ENCODE data around the gene G2E3. TPM values are rescaled to one million over a fixed set of nuclear protein-coding genes. Genes with fewer than 3 reads are reported as not detected.

Gene G2E3
- total RNA-seq, 1 experiment from 2014 or later, result 31.3 TPM

- intact Hi-C loops (cut with micrococcal nuclease; ENCODE audit: unreplicated experiment), result no loop called here
- Mint-ChIP-seq H3K27ac (ENCODE audit: unreplicated experiment) (no peak overlapping the region), H3K4me3 (ENCODE audit: low read depth, unreplicated experiment) (no peak overlapping the region), H3K4me1 (ENCODE audit: low read depth, unreplicated experiment) (no peaks in the 10 kb centered on the region), H3K27me3 (ENCODE audit: unreplicated experiment) (no peaks in the 10 kb centered on the region), H3K9me3 (ENCODE audit: low read depth, unreplicated experiment) (peaks cover 5% of the 10 kb centered on the region), H3K36me3 (ENCODE audit: insufficient read depth, unreplicated experiment) (peaks cover 6% of the 10 kb centered on the region)
- no TSS peak for BruUV-seq (replicated peaks)
- DNase-seq, result no peak
- TF ChIP-seq, protein P1, sequence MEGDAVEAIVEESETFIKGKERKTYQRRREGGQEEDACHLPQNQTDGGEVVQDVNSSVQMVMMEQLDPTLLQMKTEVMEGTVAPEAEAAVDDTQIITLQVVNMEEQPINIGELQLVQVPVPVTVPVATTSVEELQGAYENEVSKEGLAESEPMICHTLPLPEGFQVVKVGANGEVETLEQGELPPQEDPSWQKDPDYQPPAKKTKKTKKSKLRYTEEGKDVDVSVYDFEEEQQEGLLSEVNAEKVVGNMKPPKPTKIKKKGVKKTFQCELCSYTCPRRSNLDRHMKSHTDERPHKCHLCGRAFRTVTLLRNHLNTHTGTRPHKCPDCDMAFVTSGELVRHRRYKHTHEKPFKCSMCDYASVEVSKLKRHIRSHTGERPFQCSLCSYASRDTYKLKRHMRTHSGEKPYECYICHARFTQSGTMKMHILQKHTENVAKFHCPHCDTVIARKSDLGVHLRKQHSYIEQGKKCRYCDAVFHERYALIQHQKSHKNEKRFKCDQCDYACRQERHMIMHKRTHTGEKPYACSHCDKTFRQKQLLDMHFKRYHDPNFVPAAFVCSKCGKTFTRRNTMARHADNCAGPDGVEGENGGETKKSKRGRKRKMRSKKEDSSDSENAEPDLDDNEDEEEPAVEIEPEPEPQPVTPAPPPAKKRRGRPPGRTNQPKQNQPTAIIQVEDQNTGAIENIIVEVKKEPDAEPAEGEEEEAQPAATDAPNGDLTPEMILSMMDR (IDR thresholded peaks at IDR 0.05; ENCODE audit: unreplicated experiment), result no peak
- CTCF ChIA-PET, result no interaction called here
Measured at GRCh38 chr14:30582376-30582775, 23.4 kb downstream of the G2E3 start.

GRCh38 chr14:30584058-30584630 lies 25.2 kb downstream of the G2E3 start:
- Mint-ChIP-seq H3K27me3 (ENCODE audit: unreplicated experiment) (no peaks in the 10 kb centered on the region), H3K36me3 (ENCODE audit: insufficient read depth, unreplicated experiment) (peaks cover 11% of the 10 kb centered on the region), H3K4me3 (ENCODE audit: low read depth, unreplicated experiment) (no peak overlapping the region), H3K4me1 (ENCODE audit: low read depth, unreplicated experiment) (no peaks in the 10 kb centered on the region), H3K9me3 (ENCODE audit: low read depth, unreplicated experiment) (peaks cover 5% of the 10 kb centered on the region), H3K27ac (ENCODE audit: unreplicated experiment) (no peak overlapping the region)
- no TSS peak for BruUV-seq (replicated peaks)
- intact Hi-C loops (cut with micrococcal nuclease; ENCODE audit: unreplicated experiment), result no loop called here
- no peak for DNase-seq
- TF ChIP-seq, protein P1 (IDR thresholded peaks at IDR 0.05; ENCODE audit: unreplicated experiment), result no peak
- CTCF ChIA-PET, result no interaction called here

- H3K36me3 Mint-ChIP-seq (ENCODE audit: insufficient read depth, unreplicated experiment), result peaks cover 18% of the 10 kb centered on the region
- H3K4me1 Mint-ChIP-seq (ENCODE audit: low read depth, unreplicated experiment), result no peaks in the 10 kb centered on the region
- no TSS peak for BruUV-seq (replicated peaks)
- peaks cover 5% of the 10 kb centered on the region for H3K9me3 Mint-ChIP-seq (ENCODE audit: low read depth, unreplicated experiment)
- intact Hi-C loops (cut with micrococcal nuclease; ENCODE audit: unreplicated experiment), result no loop called here
- CTCF ChIA-PET, result no interaction called here
- DNase-seq, result no peak
- no peak overlapping the region for H3K27ac Mint-ChIP-seq (ENCODE audit: unreplicated experiment)
- H3K4me3 Mint-ChIP-seq (ENCODE audit: low read depth, unreplicated experiment), result no peak overlapping the region
- no peaks in the 10 kb centered on the region for H3K27me3 Mint-ChIP-seq (ENCODE audit: unreplicated experiment)
- TF ChIP-seq, protein P1 (IDR thresholded peaks at IDR 0.05; ENCODE audit: unreplicated experiment), result no peak
Measured at GRCh38 chr14:30585204-30585603, 26.2 kb downstream of the G2E3 start.

GRCh38 chr14:30587141-30587540 lies 28.2 kb downstream of the G2E3 start:
- no peak overlapping the region for H3K4me3 Mint-ChIP-seq (ENCODE audit: low read depth, unreplicated experiment)
- no peak overlapping the region for H3K27ac Mint-ChIP-seq (ENCODE audit: unreplicated experiment)
- H3K4me1 Mint-ChIP-seq (ENCODE audit: low read depth, unreplicated experiment), result no peaks in the 10 kb centered on the region
- H3K9me3 Mint-ChIP-seq (ENCODE audit: low read depth, unreplicated experiment), result peaks cover 5% of the 10 kb centered on the region
- TF ChIP-seq, protein P1 (IDR thresholded peaks at IDR 0.05; ENCODE audit: unreplicated experiment), result no peak
- no peak for DNase-seq
- H3K27me3 Mint-ChIP-seq (ENCODE audit: unreplicated experiment), result no peaks in the 10 kb centered on the region
- intact Hi-C loops (cut with micrococcal nuclease; ENCODE audit: unreplicated experiment), result no loop called here
- BruUV-seq (replicated peaks), result no TSS peak
- CTCF ChIA-PET, result no interaction called here
- H3K36me3 Mint-ChIP-seq (ENCODE audit: insufficient read depth, unreplicated experiment), result peaks cover 20% of the 10 kb centered on the region

All from Calu3 (cell line).